Endometrium (tissue), 2 donors: Measurements from ENCODE around the gene RNF223.
"Not testable (repeated sequence)": the region's sequence is repeated elsewhere in the genome, so short reads cannot be mapped to it uniquely, and the experiment has no call there.

Source experiments
- FAIRE-seq: peaks from 2 replicates; lab custom pipeline; 2012; peaks lifted over from hg19 to GRCh38; lab: Jason Lieb, UNC
- donor health status: control.
- donor health status: control.

The RNF223 gene

GRCh38 chr1:1087351-1088028 lies 13.4 kb upstream of the RNF223 start:
- FAIRE-seq: no peak

DNA sequence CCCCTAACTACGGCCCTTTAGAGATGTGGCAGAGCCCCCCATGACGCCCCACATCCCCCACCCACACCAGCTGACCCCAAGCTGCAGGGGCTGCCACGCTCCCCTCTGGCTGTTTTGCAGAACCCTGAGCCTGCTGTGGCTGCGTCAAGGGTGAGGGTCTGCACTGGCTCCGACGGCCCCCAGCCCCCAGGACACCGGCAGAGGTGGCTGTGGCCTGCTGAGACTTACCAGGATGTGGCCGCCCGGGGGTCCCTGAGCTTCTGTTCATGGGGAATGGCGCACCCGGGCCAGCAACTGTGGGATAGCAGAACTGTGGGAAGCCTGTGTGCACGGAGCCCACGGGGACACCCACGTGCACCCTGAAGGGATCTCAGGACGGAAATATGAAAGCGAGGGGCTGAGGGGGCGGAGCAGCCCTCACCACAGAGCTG lies 12.8 kb upstream of the RNF223 start:
- no peak for FAIRE-seq

DNA sequence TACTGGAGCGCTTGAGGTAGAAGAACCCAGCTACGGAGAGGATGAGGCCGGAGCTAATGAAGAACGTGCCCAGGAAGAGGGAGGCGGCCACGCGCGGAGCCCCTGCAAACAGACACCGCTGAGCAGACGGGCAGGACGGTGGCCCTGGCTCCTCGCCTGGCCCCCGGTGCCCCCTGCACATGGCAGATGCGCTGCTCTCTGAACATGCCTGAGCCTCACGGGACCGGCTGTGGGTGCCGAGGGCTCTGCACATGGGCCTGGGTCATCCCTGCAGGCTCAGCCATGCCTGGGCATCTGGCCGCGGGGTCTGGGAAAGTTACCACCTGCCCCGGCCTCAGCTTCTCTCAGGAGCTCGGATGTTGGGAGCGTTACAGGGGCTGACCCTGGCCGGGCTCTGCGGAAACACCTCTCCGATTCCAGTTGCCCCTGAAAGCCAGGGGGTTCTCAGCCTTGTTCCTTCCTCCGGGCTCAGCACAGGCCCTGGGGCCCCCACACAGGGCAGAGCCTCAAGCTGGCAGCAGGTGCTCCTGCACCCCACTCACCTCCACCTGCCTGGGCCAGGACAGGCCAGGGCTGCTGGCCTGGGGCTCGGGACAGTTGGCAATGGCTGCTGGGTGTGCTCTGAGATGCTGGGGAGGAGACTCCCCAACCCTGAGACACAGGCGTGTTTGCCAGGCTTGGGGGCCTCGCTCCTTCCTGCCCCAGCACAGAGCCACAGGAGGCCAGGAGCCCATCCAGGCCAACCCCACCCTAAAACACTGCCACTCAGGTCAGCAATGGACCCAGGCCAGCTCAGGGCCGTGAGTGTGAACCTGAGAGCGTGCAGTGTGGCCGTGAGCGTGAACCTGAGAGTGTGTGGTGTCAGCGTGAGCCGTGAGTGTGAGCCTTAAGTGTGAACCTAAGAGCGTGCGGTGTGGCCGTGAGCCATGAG lies 12.1 kb upstream of the RNF223 start:
- no peak for FAIRE-seq

GRCh38 chr1:1085171-1085841 lies 11.2 kb upstream of the RNF223 start:
- FAIRE-seq: no peak

GRCh38 chr1:1084372-1085170 lies 10.5 kb upstream of the RNF223 start:
- FAIRE-seq: no peak

GRCh38 chr1:1083416-1084371 lies 9.6 kb upstream of the RNF223 start:
- FAIRE-seq: no peak

GRCh38 chr1:1082776-1083415 lies 8.8 kb upstream of the RNF223 start:
- no peak for FAIRE-seq

DNA sequence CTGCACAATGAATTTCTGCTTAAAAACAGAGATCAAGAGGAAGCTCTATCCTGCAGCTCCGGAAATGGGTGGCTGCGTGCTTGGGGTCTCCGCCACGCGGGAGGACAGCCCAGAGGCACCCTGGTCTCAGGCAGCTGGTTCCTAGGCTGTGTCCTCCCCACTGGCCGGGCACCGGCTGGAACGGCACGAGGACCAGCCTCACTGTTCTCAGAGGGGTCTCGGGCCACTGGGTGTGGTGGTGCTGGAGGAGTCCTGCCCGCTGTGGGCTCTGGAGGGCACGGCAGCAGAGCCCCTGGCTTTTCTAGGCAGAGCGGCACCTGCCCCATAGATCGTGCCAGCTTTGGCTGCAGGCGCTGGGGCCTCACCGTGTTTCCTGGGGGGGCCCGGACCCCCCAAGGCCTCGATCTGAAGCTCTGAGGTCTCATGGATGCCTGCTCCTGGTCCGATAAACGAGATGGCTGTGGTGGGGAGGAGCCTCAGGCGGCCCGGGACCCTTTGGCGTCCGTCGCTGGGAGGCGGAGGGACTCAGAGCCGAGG lies 8.2 kb upstream of the RNF223 start:
- FAIRE-seq: no peak

GRCh38 chr1:1081311-1082238 lies 7.5 kb upstream of the RNF223 start:
- no peak for FAIRE-seq

- FAIRE-seq: no peak
Observed at GRCh38 chr1:1080951-1081310, 6.8 kb upstream of the RNF223 start.

GRCh38 chr1:1080122-1080757 lies 6.1 kb upstream of the RNF223 start:
- peak; percentile 37 for FAIRE-seq

DNA sequence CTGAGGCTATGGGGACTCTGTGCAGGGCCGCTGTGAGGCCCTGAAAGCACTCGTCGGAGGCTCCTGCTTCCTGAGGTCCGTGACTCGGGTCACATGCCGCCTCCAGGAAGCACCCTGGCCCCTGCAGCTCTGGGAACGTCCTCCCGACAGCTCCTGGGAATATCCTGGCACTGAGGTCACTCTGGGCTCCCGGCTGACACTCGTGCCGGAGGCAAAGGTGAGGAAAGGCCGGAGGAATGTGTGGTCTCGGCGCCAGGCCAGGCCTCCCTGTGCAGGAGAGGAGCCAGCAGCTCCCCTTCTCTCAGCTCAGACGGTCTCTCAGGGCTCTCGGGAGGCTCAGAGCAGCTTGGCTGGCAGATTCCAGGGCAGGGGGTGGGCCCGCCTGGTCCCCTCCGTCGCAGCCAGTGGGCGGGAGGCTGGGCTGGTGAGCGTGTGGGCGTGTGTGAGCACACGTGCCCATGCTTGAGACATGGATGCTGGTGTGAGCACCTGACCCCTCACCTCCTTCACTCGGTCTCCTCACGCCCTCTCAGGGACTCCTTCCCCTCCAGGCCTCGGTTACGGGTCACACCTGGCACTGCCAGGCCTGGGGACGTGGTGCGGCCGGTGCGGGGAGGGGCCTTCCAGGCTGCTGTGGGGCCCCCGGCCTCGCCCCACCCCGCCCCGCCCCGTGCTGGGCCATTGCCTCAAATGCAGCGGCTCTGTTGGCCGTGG lies 5.5 kb upstream of the RNF223 start:
- no peak for FAIRE-seq

DNA sequence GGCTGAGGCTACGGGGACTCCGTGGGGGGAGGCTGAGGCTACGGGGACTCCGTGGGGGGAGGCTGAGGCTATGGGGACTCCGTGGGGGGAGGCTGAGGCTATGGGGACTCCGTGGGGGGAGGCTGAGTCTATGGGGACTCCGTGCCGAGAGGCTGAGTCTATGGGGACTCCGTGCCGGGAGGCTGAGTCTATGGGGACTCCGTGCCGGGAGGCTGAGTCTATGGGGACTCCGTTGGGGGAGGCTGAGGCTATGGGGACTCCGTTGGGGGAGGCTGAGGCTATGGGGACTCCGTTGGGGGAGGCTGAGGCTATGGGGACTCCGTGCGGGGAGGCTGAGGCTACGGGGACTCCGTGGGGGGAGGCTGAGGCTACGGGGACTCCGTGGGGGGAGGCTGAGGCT lies 3.3 kb upstream of the RNF223 start:
- not testable (repeated sequence) for FAIRE-seq

DNA sequence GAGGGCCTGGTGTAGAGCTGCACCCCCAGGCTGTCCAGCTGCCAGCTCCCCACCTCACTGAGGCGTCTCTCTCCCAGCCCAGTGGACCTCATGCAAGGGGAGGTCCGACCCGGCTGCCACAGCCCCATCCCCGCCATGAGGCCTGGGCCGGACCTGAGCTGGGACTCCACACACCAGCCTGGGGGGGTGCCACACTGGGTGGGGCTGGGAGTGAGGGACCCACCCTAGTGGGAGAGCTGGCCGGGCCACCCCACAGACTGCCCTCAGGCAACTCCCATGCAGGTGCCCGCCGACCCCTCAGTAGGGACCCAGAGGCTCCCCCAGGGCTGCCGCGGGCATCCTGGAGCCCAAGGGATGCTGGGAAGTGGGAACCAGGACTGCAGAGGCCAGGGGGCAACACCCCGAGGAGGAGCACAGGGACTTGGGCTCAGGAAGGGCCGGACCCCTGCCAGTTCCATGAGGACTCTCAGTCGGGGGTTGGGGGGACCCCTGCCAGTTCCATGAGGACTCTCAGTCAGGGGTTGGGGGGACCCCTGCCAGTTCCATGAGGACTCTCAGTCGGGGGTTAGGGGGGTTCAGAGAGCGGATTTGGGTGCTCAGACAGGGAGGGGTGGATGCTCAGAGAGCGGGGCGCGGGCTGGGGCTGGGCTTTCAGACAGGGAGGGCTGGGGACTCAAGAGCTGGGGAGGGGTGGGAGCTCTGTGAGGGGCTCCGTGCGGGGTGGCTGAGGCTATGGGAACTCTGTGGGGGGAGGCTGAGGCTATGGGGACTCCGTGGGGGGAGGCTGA lies 1.2 kb upstream of the RNF223 start:
- no peak for FAIRE-seq

- no peak for FAIRE-seq
Observed at GRCh38 chr1:1074631-1075147, 583 bp upstream of the RNF223 start.

- FAIRE-seq: no peak
Observed at GRCh38 chr1:1072849-1073742, 1.0 kb downstream of the RNF223 start.
